ENCODE results near the gene PPP1R12B. TPM values are rescaled to one million over a fixed set of nuclear protein-coding genes. Genes with fewer than 3 reads are reported as not detected.

The PPP1R12B gene, protein sequence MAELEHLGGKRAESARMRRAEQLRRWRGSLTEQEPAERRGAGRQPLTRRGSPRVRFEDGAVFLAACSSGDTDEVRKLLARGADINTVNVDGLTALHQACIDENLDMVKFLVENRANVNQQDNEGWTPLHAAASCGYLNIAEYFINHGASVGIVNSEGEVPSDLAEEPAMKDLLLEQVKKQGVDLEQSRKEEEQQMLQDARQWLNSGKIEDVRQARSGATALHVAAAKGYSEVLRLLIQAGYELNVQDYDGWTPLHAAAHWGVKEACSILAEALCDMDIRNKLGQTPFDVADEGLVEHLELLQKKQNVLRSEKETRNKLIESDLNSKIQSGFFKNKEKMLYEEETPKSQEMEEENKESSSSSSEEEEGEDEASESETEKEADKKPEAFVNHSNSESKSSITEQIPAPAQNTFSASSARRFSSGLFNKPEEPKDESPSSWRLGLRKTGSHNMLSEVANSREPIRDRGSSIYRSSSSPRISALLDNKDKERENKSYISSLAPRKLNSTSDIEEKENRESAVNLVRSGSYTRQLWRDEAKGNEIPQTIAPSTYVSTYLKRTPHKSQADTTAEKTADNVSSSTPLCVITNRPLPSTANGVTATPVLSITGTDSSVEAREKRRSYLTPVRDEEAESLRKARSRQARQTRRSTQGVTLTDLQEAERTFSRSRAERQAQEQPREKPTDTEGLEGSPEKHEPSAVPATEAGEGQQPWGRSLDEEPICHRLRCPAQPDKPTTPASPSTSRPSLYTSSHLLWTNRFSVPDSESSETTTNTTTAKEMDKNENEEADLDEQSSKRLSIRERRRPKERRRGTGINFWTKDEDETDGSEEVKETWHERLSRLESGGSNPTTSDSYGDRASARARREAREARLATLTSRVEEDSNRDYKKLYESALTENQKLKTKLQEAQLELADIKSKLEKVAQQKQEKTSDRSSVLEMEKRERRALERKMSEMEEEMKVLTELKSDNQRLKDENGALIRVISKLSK
- 10 to 100 TPM; 13.0 to 14.1 TPM for total RNA-seq

DNA sequence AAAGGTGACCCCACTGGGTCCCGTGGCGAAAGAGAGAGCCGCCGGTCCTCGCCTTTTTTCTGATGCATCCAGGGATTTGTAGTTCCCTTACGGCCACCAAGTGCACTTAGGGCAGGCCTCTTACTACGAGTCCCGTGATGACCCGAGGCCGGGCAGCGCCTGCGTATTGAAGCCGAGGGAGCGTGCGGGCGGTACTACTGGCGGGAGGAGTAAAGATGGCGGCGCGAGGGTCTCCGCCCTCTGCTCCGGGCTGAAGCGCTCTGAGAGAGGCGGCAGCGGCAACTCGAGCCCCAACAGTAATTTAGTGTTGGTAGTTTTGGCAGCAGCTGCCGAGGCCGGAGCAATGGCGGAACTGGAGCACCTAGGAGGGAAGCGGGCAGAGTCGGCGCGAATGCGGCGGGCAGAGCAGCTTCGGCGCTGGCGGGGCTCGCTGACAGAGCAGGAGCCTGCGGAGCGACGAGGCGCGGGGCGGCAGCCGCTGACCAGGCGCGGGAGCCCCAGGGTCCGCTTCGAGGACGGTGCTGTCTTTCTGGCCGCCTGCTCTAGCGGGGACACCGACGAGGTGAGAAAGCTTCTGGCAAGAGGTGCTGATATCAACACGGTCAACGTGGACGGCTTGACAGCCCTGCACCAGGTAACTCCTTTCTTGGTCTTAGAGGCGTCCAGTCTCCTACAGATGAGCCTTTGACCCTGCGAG is at the start of gene PPP1R12B:
Gene PPP1R12B, plus strand, starts transcription at position 191 of the 697 bp plus-strand sequence. Its CDS starts 153 bp downstream, at position 344.
- Mint-ChIP-seq H3K4me3 (peak within 1 kb of the TSS; percentile 96), H3K27ac (peak within 1 kb of the TSS; percentile 91), H3K9me3 (no peaks in the 10 kb centered on the region), H3K36me3 (ENCODE audit: low read depth) (peaks cover 2% of the 10 kb centered on the region), H3K4me1 (ENCODE audit: low read depth) (peaks cover 28% of the 10 kb centered on the region), H3K27me3 (no peaks in the 10 kb centered on the region)
- DNase-seq (peak; percentile 98), ATAC-seq (peak; percentile 98)
- CTCF ChIA-PET = interaction anchor here (0.9 to 1.8 kb wide), 3 partner anchors 19 to 367 kb away, joined by 3 to 5 read pairs (median 3); no protein-coding TSS in a partner anchor
- intact Hi-C loops (cut with micrococcal nuclease) = loop anchor here (10.0 kb wide), 2 partner anchors 366 to 656 kb away; partner anchors contain the start of genes SYT2 and TMEM183A
- TF ChIP-seq, protein P1, sequence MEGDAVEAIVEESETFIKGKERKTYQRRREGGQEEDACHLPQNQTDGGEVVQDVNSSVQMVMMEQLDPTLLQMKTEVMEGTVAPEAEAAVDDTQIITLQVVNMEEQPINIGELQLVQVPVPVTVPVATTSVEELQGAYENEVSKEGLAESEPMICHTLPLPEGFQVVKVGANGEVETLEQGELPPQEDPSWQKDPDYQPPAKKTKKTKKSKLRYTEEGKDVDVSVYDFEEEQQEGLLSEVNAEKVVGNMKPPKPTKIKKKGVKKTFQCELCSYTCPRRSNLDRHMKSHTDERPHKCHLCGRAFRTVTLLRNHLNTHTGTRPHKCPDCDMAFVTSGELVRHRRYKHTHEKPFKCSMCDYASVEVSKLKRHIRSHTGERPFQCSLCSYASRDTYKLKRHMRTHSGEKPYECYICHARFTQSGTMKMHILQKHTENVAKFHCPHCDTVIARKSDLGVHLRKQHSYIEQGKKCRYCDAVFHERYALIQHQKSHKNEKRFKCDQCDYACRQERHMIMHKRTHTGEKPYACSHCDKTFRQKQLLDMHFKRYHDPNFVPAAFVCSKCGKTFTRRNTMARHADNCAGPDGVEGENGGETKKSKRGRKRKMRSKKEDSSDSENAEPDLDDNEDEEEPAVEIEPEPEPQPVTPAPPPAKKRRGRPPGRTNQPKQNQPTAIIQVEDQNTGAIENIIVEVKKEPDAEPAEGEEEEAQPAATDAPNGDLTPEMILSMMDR (IDR thresholded peaks at IDR 0.05) = no peak
- POLR2A ChIA-PET = interaction anchor here (2.6 kb wide), 1 partner anchor 11 kb away, joined by 7 read pairs; no protein-coding TSS in a partner anchor

DNA sequence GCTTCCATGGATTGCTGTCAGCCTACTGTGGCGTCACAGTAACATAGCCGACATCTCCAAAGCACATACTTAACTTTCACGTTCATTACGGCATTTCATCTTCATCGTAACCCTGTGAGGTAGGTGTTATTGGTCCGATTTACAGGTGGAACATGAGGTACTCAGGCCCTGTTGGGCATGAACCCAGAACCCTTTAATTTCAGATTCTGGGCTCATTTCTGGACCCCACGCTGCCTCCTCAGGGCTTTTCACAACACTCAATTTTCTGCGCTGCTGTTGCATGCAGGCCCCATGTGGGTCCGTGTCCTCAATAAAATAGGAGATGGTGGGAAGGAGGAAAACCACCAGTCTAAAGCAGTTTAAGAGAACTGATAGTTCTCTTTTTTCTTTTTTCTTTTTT is 46.3 kb upstream of the PPP1R12B start:
- H3K36me3 Mint-ChIP-seq (ENCODE audit: low read depth) = no peaks in the 10 kb centered on the region
- CTCF ChIA-PET = interaction anchor here (1.1 to 1.3 kb wide), 5 partner anchors 13 to 110 kb away, joined by 3 to 4 read pairs (median 4); no protein-coding TSS in a partner anchor
- H3K27ac Mint-ChIP-seq = no peak overlapping the region

DNA sequence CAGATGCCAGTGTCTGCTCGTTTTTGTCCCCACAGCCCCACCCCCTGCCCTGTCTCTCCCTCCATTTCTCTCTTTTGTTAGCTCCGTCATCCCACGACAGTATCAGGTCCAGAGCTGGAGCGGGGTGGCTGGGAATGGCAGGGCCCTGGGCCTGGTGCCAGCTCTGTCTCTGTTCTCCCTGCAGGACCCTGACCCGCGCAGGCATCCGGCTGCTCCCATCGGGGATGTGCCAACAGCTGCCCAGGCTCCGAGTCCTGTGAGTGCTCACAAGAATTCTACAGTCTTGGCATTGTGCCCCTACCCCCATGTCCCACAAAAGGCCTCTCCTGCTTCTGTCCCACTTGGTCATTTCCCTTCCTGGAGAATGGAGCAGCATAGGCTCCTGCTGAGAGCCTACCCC is 44.1 kb upstream of the PPP1R12B start:
- DNase-seq (no peak), ATAC-seq (no peak)
- no peaks in the 10 kb centered on the region for H3K36me3 Mint-ChIP-seq (ENCODE audit: low read depth)
- POLR2A ChIA-PET = no interaction called here
- no peaks in the 10 kb centered on the region for H3K27me3 Mint-ChIP-seq
- intact Hi-C loops (cut with micrococcal nuclease) = no loop called here
- no peak overlapping the region for H3K27ac Mint-ChIP-seq
- no peaks in the 10 kb centered on the region for H3K4me1 Mint-ChIP-seq (ENCODE audit: low read depth)
- no peak overlapping the region for H3K4me3 Mint-ChIP-seq
- no peaks in the 10 kb centered on the region for H3K9me3 Mint-ChIP-seq
- CTCF ChIA-PET = interaction anchor here (0.9 to 4.0 kb wide), 2 partner anchors 9 to 111 kb away, joined by 3 to 13 read pairs; partner anchors contain the start of gene LGR6
- TF ChIP-seq, protein P1 (IDR thresholded peaks at IDR 0.05) = no peak

More for the DNA sequence above, 46.3 kb upstream of the PPP1R12B start:
- no peaks in the 10 kb centered on the region for H3K9me3 Mint-ChIP-seq
- no peak overlapping the region for H3K4me3 Mint-ChIP-seq
- H3K27me3 Mint-ChIP-seq = no peaks in the 10 kb centered on the region
- ATAC-seq = no peak
- POLR2A ChIA-PET = no interaction called here
- intact Hi-C loops (cut with micrococcal nuclease) = no loop called here
- no peak for DNase-seq
- TF ChIP-seq, protein P1 (IDR thresholded peaks at IDR 0.05) = no peak
- H3K4me1 Mint-ChIP-seq (ENCODE audit: low read depth) = no peaks in the 10 kb centered on the region

DNA sequence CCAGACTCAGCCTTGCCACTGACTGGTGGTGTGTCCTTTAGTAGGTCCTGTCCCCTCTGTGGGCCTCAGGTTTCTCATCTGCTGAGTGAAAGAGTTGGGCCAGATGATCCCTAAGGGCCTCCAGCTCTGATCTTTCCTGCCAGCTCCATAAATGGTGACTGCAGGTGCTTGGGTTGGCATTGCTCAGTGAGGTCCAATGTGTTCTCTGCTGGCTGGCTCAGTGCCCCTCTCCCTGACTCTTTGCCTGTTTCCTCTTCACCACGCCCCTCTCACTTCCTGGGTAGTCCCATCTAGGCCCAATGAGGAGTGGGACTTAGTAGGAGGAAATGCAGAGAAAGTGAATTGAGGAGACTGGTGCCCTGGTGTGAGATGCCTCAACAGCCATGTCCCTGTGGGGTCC is 43.3 kb upstream of the PPP1R12B start:
- no peak overlapping the region for H3K27ac Mint-ChIP-seq

More for the DNA sequence above, 43.3 kb upstream of the PPP1R12B start:
- H3K4me3 Mint-ChIP-seq = no peak overlapping the region
- DNase-seq (no peak), ATAC-seq (no peak)
- H3K9me3 Mint-ChIP-seq = no peaks in the 10 kb centered on the region
- ChIA-PET POLR2A (no interaction called here), CTCF (interaction anchor here (0.9 to 4.0 kb wide), 2 partner anchors 9 to 112 kb away, joined by 3 to 13 read pairs; partner anchors contain the start of gene LGR6)
- H3K4me1 Mint-ChIP-seq (ENCODE audit: low read depth) = no peaks in the 10 kb centered on the region
- H3K36me3 Mint-ChIP-seq (ENCODE audit: low read depth) = no peaks in the 10 kb centered on the region
- TF ChIP-seq, protein P1 (IDR thresholded peaks at IDR 0.05) = no peak
- no peaks in the 10 kb centered on the region for H3K27me3 Mint-ChIP-seq
- intact Hi-C loops (cut with micrococcal nuclease) = no loop called here

Data from activated CD8-positive, alpha-beta T cell treated with anti-CD3 and anti-CD28 coated beads for 36 hours (primary cell).